ENCODE results near the gene RPS4Y1. TPM values are rescaled to one million over a fixed set of nuclear protein-coding genes. Genes with fewer than 3 reads are reported as not detected.

Gene RPS4Y1
- total and polyA plus RNA-seq, 10 donors, result 0.50 to 725 (median 286) TPM; not detected in 5

DNA sequence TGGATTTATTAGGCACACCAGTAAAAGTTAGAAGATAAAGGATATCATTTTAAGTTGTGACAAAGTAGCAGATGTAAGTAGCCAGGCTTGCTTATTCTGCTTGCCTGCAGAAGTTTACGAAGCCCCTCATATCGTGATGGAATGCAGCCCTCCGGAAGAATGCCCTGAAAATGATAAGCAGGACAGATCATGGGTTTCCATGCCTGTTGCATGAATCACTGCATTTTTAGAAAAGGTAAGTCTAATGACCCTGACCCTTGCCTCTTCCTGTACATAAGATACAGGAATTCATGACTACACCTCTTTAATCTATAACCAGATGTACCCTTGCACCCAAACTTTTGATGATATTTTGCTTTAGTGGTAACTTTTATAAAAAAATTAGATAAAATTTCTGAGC is 16.9 kb upstream of the RPS4Y1 start:
- TF ChIP-seq POLR2AphosphoS5 (IDR thresholded peaks at IDR 0.05) (no peak), POLR2A (IDR thresholded peaks at IDR 0.05) (no peak)
- TF ChIP-seq, protein P1, sequence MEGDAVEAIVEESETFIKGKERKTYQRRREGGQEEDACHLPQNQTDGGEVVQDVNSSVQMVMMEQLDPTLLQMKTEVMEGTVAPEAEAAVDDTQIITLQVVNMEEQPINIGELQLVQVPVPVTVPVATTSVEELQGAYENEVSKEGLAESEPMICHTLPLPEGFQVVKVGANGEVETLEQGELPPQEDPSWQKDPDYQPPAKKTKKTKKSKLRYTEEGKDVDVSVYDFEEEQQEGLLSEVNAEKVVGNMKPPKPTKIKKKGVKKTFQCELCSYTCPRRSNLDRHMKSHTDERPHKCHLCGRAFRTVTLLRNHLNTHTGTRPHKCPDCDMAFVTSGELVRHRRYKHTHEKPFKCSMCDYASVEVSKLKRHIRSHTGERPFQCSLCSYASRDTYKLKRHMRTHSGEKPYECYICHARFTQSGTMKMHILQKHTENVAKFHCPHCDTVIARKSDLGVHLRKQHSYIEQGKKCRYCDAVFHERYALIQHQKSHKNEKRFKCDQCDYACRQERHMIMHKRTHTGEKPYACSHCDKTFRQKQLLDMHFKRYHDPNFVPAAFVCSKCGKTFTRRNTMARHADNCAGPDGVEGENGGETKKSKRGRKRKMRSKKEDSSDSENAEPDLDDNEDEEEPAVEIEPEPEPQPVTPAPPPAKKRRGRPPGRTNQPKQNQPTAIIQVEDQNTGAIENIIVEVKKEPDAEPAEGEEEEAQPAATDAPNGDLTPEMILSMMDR (IDR thresholded peaks at IDR 0.05 in 8 of 11, conservative IDR thresholded peaks at IDR 0.05 in 3 of 11), result no peak
- peaks cover 0 to 9% (median 0%) of the 10 kb centered on the region in 7 donors for H3K27me3 ChIP-seq (replicated peaks in 1 of 7)
- H3K4me1 ChIP-seq, result no peaks in the 10 kb centered on the region
- intact Hi-C loops (cut with DNase I; ENCODE audit: low total_unique reads), result no loop called here
- no peaks in the 10 kb centered on the region for H3K36me3 ChIP-seq
- WGBS, 5 donors, result 70 to 80% (median 73%) methylated on average over 3 of the region's 3 CpGs; no CpG with 5 or more reads in 2 of the 5 donors
- H3K27ac ChIP-seq, result no peak overlapping the region
- no peak for DNase-seq
- H3K4me3 ChIP-seq, result no peak overlapping the region
- H3K9me3 ChIP-seq, result no peaks in the 10 kb centered on the region

DNA sequence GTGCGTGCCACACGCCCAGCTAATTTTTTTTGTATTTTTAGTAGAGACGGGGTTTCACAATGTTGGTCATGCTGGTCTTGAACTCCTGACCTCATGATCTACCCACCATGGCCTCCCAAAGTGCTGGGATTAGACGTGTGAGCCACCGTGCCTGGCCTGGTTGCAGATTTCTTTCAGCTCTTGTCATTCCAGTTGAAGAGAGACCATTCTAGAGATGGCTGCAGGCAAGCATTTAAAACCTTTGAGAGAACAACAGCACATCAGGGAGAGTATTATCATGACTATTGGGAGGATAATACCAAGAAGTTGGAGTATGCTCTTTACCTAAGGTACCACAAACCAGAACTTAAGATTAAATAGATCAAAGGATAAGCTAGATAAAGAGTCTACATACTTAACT is 12.9 kb upstream of the RPS4Y1 start:
- no peaks in the 10 kb centered on the region for H3K9me3 ChIP-seq
- no peak overlapping the region for H3K4me3 ChIP-seq
- WGBS, 5 donors, result 80 to 85% (median 82%) methylated on average over 5 of the region's 5 CpGs; no CpG with 5 or more reads in 2 of the 5 donors
- DNase-seq, result no peak
- no peak for TF ChIP-seq POLR2A (IDR thresholded peaks at IDR 0.05)
- TF ChIP-seq, protein P1 (IDR thresholded peaks at IDR 0.05 in 8 of 11, conservative IDR thresholded peaks at IDR 0.05 in 3 of 11), result no peak
- peaks cover 0 to 22% (median 0%) of the 10 kb centered on the region in 7 donors for H3K27me3 ChIP-seq (replicated peaks in 1 of 7)
- H3K4me1 ChIP-seq, result no peaks in the 10 kb centered on the region
- no peak overlapping the region for H3K27ac ChIP-seq
- H3K36me3 ChIP-seq, result no peaks in the 10 kb centered on the region
- intact Hi-C loops (cut with DNase I; ENCODE audit: low total_unique reads), result no loop called here

DNA sequence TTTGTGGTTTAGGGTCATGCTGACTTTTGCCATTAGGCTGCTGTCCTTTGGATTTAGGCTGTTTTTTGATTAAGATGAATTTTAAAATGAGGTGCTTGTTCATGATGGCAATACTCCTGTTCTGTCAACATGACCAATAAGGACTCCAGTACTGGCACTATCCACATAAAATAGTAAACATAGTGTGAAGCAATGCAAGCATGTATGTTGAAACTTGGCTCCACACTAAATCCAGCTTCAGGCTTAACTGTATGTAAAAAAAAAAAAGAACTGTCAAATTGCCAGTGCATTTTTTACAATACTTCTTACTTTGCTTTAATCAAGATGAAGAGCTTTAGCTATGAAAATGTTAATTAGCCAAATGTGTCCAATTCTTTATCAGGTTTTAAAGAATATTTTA is 6.2 kb upstream of the RPS4Y1 start:
- no peak for TF ChIP-seq POLR2AphosphoS5 (IDR thresholded peaks at IDR 0.05)
- TF ChIP-seq POLR2A (IDR thresholded peaks at IDR 0.05), result no peak
- TF ChIP-seq, protein P1 (IDR thresholded peaks at IDR 0.05 in 8 of 11, conservative IDR thresholded peaks at IDR 0.05 in 3 of 11), result no peak
- no peaks in the 10 kb centered on the region for H3K9me3 ChIP-seq
- H3K27me3 ChIP-seq (replicated peaks in 1 of 7), result peaks cover 0 to 7% (median 0%) of the 10 kb centered on the region in 7 donors
- H3K27ac ChIP-seq, result no peak overlapping the region
- no peak for DNase-seq
- H3K4me3 ChIP-seq, result no peak overlapping the region
- H3K36me3 ChIP-seq, result no peaks in the 10 kb centered on the region
- no peaks in the 10 kb centered on the region for H3K4me1 ChIP-seq
- intact Hi-C loops (cut with DNase I; ENCODE audit: low total_unique reads), result no loop called here

- WGBS, 5 donors, result 67 to 80% (median 75%) methylated on average over 2 of the region's 2 CpGs; no CpG with 5 or more reads in 2 of the 5 donors
- no peak overlapping the region for H3K4me3 ChIP-seq
- DNase-seq, result no peak
- intact Hi-C loops (cut with DNase I; ENCODE audit: low total_unique reads), result no loop called here
- no peak overlapping the region for H3K27ac ChIP-seq
- H3K36me3 ChIP-seq, result no peaks in the 10 kb centered on the region
- H3K27me3 ChIP-seq (replicated peaks in 1 of 7), result peaks cover 0 to 7% (median 0%) of the 10 kb centered on the region in 7 donors
- no peaks in the 10 kb centered on the region for H3K9me3 ChIP-seq
- H3K4me1 ChIP-seq, result peaks cover 0 to 3% (median under 1%) of the 10 kb centered on the region in 6 donors
- TF ChIP-seq, protein P1 (IDR thresholded peaks at IDR 0.05 in 8 of 11, conservative IDR thresholded peaks at IDR 0.05 in 3 of 11), result no peak
- TF ChIP-seq POLR2A (IDR thresholded peaks at IDR 0.05) (no peak), POLR2AphosphoS5 (IDR thresholded peaks at IDR 0.05) (no peak)
These were observed 4.3 kb upstream of the RPS4Y1 start for GRCh38 chrY:2837078-2837477.
